HK-2 (cell line): Measurements from ENCODE around the gene HRH2.

Experiments
- DNase-seq: peaks from one replicate; pipeline ENCODE4 v3.0.0-alpha.2; 2018; ENCODE audit not compliant: unreplicated experiment

The HRH2 gene

GRCh38 chr5:175692235-175692995 lies 34.5 kb downstream of the HRH2 start:
- DNase-seq = no peak

GRCh38 chr5:175692996-175693710 lies 35.3 kb downstream of the HRH2 start:
- no peak for DNase-seq

GRCh38 chr5:175693741-175694140 lies 35.9 kb downstream of the HRH2 start:
- DNase-seq = no peak

DNA sequence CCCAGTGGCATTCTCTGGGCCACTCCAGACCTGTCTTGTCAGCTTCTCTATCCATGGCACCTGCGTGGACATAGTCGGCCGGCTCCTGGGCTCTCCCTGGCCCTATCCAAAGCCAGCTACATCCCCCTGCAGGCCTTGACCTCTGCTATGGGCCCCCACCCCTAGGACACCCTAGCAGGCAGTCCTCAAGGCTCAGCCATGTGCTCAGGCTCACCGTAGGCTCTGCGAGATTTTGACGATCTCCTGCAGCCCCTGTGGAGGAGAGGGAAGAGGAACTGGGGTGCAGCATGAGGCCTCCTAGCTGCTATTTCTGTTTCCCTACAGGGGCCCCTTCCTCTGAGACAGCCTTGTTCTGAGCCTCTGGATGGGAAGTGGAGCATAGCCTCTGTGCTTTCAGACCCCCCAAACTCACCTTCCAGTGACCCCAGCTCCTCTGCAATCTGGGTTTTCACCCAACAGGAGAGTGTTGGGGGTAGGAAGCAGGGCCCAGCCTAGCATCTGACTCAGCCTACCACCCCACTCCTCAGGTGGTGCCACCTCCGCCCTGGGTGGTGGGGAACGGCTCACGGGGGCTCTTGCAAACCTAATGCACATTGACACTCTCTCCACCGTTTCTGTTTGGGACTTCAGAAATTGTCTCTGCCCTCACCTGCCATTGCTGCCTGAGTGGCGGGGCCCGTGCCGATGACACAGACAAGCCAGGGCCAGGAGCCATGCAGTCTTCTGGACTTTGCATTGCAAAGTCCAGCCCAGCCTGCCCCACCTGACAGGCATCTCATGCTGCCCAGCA lies 36.7 kb downstream of the HRH2 start:
- no peak for DNase-seq

DNA sequence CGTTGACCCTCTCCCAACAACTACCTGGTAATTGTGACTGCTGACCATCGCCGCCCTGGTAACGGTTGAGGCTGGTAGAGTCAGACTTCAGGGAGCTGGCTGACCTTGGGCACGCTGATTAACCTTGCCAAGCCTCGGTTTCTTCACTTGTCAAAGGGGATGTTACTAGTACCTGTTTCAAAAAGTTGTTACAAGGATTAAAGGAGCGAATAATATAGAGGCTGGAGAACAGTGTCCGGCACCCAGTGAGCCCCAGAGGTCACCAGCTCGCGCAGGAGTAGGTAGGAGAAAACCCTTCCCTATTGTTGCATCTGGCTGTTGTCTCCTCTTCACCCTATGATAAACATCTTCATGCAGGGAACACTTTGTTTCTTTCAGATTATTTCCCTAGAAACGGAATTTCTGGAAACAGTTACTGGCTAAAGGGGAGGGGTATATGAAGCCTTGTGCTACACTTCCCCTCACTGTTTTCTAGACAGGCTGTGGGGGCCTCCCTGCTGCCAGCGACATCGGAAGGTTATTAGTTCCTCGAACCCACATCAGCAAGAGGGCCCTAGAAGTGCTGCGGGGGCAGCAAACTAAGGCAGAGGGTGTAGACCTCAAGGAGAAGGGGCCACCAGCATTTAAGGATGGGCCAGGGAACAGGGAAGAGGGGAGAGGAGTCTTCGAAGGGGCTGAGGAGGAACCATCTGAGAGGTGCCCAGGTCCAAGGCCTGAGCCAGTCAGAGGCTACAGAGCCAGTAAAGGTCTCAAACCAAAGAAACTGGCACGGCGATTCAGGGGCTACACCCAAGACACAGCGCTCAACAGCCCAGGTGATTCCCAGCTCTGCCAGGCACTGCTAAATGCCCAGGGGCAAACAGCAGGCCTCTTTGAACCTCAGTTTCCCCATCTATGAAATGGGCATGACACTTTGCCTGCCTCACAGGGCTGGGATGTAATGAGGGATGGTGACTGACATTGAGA lies 37.6 kb downstream of the HRH2 start:
- no peak for DNase-seq

- peak; percentile 21 for DNase-seq
These were observed 38.4 kb downstream of the HRH2 start for GRCh38 chr5:175696139-175696854.

GRCh38 chr5:175696855-175697198 lies 39.0 kb downstream of the HRH2 start:
- DNase-seq = no peak

GRCh38 chr5:175697846-175698245 lies 40.0 kb downstream of the HRH2 start:
- DNase-seq = no peak

DNA sequence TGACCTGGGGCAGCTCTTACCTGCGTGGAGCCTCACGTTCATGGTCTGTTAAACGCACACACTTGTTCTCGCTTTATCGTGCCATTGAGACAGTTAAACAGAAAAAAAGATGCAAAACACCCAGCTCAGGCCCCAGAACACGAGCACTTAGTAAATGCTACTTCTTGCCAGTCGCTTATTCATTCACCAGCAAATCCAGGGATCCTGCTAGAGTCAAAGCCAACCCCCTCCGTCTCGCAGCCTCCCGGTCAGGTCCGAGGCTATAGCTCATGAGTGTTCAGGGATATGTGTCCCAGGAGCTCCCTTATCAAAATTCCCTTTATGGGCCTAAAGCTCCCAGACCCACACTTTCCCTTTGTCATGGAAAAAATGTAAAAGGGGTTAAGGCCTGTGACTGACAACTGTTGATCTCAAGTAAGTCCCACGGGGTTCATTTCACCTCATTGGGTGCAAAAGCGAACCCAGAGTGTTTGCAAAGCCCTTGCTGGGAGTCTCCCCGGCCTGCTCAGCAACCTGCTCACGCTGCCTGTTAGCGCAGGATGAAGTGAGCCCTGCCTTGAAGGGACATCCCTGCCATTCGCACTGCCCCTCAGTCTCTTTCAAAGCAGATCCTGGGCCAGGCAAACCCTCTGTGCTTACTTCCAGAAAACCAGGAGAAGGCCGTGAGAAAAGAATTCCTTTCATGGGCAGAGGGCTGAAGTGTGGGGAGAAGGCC lies 40.7 kb downstream of the HRH2 start:
- no peak for DNase-seq

DNA sequence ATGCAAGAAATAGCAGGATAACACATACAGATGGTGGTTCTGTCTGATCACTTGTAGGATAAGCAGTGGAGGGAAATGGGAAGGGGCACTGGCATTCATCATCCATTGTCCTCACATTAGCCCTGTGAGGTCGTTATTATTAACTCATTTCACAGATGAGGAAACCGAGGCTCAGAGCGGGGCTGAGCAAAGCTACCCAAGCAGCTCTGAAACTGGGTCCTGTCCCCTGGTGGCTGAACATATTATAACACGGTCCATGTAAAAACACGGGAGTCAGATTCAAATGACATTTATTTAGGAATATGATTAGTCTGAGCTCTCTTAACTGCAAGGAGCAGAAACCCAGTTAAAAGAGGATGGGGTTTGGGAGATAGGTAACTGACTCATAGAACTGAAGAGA lies 43.1 kb downstream of the HRH2 start:
- no peak for DNase-seq

GRCh38 chr5:175701797-175702196 lies 43.9 kb downstream of the HRH2 start:
- DNase-seq = no peak

GRCh38 chr5:175706499-175706898 lies 48.6 kb downstream of the HRH2 start:
- DNase-seq = no peak

- DNase-seq = no peak
These were observed 50.0 kb downstream of the HRH2 start for GRCh38 chr5:175707751-175708375.

- no peak for DNase-seq
These were observed 51.5 kb downstream of the HRH2 start for GRCh38 chr5:175709276-175709781.

DNA sequence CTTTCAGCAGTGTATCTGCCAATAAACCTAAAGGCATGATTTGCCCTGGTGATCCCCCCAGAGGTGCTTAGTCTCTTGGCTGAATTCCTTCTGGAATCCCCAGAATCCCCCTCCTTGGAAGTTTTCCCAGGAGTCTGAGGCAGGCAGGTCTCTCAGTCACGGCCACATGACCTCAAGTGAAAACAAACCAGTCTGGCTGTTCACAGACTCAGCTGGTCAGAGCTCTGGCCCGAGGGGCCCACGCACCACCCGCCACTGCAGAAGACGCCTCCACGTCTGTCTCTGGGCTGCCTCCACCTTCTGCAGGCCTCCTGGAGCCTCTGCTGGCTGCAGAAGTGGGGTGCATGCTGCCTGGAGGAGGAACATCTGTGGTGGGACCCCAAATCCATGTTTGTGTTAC lies 52.5 kb downstream of the HRH2 start:
- no peak for DNase-seq

- no peak for DNase-seq
These were observed 53.2 kb downstream of the HRH2 start for GRCh38 chr5:175711031-175711430.

DNA sequence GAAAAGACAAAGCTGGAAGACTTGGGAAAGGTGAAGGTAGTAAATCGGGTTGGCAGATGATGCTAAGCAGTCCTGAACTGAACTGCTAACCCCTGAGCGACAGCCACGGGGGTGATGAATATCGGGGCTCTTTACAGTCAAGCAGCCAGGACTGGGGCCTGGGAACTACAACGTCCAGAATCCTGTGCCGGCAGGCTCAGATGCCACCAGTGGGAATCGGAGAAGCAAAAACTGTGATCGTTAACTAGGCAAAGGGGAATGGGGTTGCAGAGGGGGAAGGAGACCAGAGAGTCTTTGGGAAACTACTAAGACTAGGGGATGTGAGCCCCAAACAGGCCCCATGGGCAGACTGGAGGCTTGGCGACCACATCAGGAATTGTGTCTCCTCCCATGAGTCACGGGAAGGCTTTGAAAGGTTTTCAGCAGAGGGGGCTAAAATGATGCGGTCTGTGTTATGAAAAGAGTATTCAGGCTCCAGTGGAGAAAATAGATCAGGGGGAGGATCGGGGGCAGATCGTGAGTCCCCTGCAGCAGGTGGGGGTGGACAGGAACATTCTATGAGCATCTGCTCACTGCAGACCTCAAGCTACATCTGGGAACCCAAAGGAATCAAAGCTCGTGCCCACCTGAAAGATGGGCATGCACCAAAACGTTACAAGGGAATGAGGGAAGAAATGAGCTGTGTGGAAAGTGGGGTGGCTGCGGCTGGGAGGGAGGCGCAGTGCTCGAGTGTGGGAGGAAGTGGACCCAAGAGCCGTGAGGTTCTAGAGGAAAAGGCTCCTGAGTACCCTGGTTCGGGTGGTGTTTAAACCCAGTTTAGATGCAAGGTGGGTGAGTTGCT lies 53.8 kb downstream of the HRH2 start:
- no peak for DNase-seq

- DNase-seq = no peak
These were observed 54.4 kb downstream of the HRH2 start for GRCh38 chr5:175712313-175712680.

DNA sequence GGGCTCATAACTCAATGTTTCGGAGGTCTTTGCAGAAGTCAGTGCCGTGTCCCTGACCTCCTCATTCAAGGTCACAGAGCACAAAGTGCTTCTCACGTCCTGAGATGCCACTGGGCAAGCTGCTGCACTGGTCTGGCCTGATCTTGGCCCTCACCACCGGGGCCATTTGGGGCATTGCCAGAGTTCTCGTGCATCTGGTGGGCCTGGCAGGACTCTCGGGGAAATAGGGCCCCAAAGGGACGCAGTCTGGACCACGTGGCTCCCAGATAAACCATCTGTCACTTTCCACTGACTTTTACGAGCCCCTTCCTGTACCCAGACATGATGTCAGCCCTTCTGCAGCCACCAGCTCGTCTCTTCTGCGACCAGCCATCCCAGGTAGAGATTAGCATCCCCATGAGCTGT lies 54.8 kb downstream of the HRH2 start:
- DNase-seq = no peak
